Erythroblast (primary cell): ENCODE data around the gene BCL10.

Experiments
- GATA1 ChIP-seq: IDR thresholded peaks from 2 replicates; pipeline ENCODE4 v1.6.1; 2011; ENCODE audit warnings: low read depth, mild to moderate bottlenecking, control low read depth, low read length, moderate library complexity
- POLR2A ChIP-seq: IDR thresholded peaks from 2 replicates; pipeline ENCODE4 v1.6.1; 2011; ENCODE audit warnings: mild to moderate bottlenecking, low read length

DNA sequence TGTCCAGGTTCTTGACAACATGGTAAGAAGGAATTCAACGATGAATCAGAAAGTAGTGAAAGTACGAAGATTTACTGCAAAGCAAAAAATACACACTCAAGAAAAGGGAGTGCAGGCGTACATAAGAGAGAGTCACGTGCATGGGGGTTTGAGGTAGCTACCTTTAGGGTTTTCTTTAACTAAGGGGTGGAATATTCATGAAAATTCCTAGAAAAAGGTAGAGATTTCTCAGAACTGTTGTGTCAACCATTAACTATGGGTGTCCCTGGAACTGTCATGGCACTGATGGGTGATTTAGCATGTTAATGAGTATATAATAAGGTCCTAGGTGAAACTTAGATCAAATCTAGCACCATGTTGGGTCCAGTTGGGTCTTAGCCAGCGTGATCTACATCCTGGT, 53.1 kb downstream of the BCL10 start:
- no peak for TF ChIP-seq POLR2A
- no peak for TF ChIP-seq GATA1
